Left kidney (tissue), 2 donors: Measurements from ENCODE around the gene C11orf98. TPM values are rescaled to one million over a fixed set of nuclear protein-coding genes. Genes with fewer than 3 reads are reported as not detected.
"Not testable (repeated sequence)": the region's sequence is repeated elsewhere in the genome, so short reads cannot be mapped to it uniquely, and the experiment has no call there.

ENCODE experiments used
- DNase-seq: peaks from one replicate; pipeline ENCODE4 v3.0.0-alpha.2; 2013
- polyA plus RNA-seq: library from polyadenylated mRNA; unstranded; fragments of 120-200 nt; gene quantifications from one replicate; pipeline ENCODE4 v1.2.1, GENCODE V29; 2013; ENCODE audit not compliant: insufficient read length

Gene C11orf98
- polyA plus RNA-seq, 1 donor = 59.0 TPM

- DNase-seq = no peak
Observed at GRCh38 chr11:62688491-62688890, 23.5 kb upstream of the C11orf98 start.

- no peak for DNase-seq
Observed at GRCh38 chr11:62687508-62688396, 22.7 kb upstream of the C11orf98 start.

GRCh38 chr11:62682518-62682917 is 17.5 kb upstream of the C11orf98 start:
- no peak for DNase-seq

- DNase-seq = no peak
Observed at GRCh38 chr11:62680825-62681240, 15.8 kb upstream of the C11orf98 start.

GRCh38 chr11:62678770-62679696 is 14.0 kb upstream of the C11orf98 start, which contains the start of gene UBXN1:
TSS of gene UBXN1 (minus strand) at chr11:62679073. CDS start at chr11:62678923, 150 bp downstream.
- DNase-seq = peak; percentile 88

GRCh38 chr11:62678433-62678769 is 13.4 kb upstream of the C11orf98 start:
- no peak for DNase-seq

- DNase-seq = no peak
Observed at GRCh38 chr11:62677714-62678113, 12.7 kb upstream of the C11orf98 start.

GRCh38 chr11:62677156-62677555 is 12.1 kb upstream of the C11orf98 start:
- DNase-seq = no peak

- no peak for DNase-seq
Observed at GRCh38 chr11:62676698-62677097, 11.7 kb upstream of the C11orf98 start.

GRCh38 chr11:62675415-62675814 is 10.4 kb upstream of the C11orf98 start:
- DNase-seq = not testable (repeated sequence)

GRCh38 chr11:62673196-62673525 is 8.2 kb upstream of the C11orf98 start:
- no peak for DNase-seq

- peak; percentile 85 for DNase-seq
Observed at GRCh38 chr11:62671608-62672389, 6.8 kb upstream of the C11orf98 start, which contains the start of the genes LBHD1 and UQCC3. TSS of gene LBHD1 (minus strand) at chr11:62672267. CDS start at chr11:62670031, 2,236 bp downstream. TSS of gene UQCC3 (plus strand) at chr11:62671673. CDS start at chr11:62671746, 73 bp downstream.

GRCh38 chr11:62671236-62671607 is 6.2 kb upstream of the C11orf98 start:
- no peak for DNase-seq

- DNase-seq = no peak
Observed at GRCh38 chr11:62669420-62670161, 4.6 kb upstream of the C11orf98 start.

- no peak for DNase-seq
Observed at GRCh38 chr11:62667460-62667859, 2.5 kb upstream of the C11orf98 start.

- no peak for DNase-seq
Observed at GRCh38 chr11:62666259-62666926, 1.4 kb upstream of the C11orf98 start.

- DNase-seq = no peak
Observed at GRCh38 chr11:62665599-62666258, 719 bp upstream of the C11orf98 start.

- DNase-seq = no peak
Observed at GRCh38 chr11:62664405-62665074, 470 bp downstream of the C11orf98 start.

GRCh38 chr11:62656796-62657429 is 8.1 kb downstream of the C11orf98 start:
- no peak for DNase-seq
